Measurements from ENCODE around the gene SLC29A4. TPM values are rescaled to one million over a fixed set of nuclear protein-coding genes. Genes with fewer than 3 reads are reported as not detected.

SLC29A4 gene
- polyA plus RNA-seq, 1 of the 3 experiments (the other 2 are of a cell fraction), result 12.3 TPM

GRCh38 chr7:5276611-5277010, 6.1 kb upstream of the SLC29A4 start:
- H3K9ac ChIP-seq, result no peak overlapping the region
- no peaks in the 10 kb centered on the region for H3K79me2 ChIP-seq (ENCODE audit: insufficient read depth)
- H3K9me2 ChIP-seq, result no peaks in the 10 kb centered on the region
- peaks cover 7% of the 10 kb centered on the region; the same call in 1 of the 2 replicates for H3K27me3 ChIP-seq (ENCODE audit: insufficient read depth)
- POLR2A ChIA-PET, result interaction anchor here (0.7 to 1.0 kb wide), 3 partner anchors 8 to 114 kb away, joined by 3 to 4 read pairs (median 3); no protein-coding TSS in a partner anchor
- no peak overlapping the region for H3K4me2 ChIP-seq
- no peak overlapping the region for H3K4me3 ChIP-seq (ENCODE audit: low read depth in 2 of 2, low read length in 1 of 2)
- H3K27ac ChIP-seq (ENCODE audit: low read depth in 2 of 2, low read length in 1 of 2), result peak overlapping the region in 1 of 2 experiments; percentile 97; a peak in 2 of 4 replicates
- peak; percentile 86 for DNase-seq
- no peaks in the 10 kb centered on the region for H3K36me3 ChIP-seq (replicated peaks in 1 of 2; ENCODE audit: control insufficient read depth in 1 of 2, insufficient read depth in 2 of 2, low read length in 1 of 2)
- no peak overlapping the region for H2AFZ ChIP-seq (ENCODE audit: low read depth)
- CTCF ChIA-PET, result interaction anchor here (1.0 to 2.2 kb wide), 4 partner anchors 8 to 174 kb away, joined by 3 to 13 read pairs (median 6); no protein-coding TSS in a partner anchor
- H4K20me1 ChIP-seq (ENCODE audit: insufficient read depth), result no peaks in the 10 kb centered on the region
- no peaks in the 10 kb centered on the region for H3K9me3 ChIP-seq
- H3K4me1 ChIP-seq (ENCODE audit: control insufficient read depth in 1 of 2, insufficient read depth in 2 of 2, low read depth in 1 of 2, low read length in 1 of 2), result peaks cover 0 to 25% of the 10 kb centered on the region in 2 experiments; a peak in 1 of 4 replicates
- WGBS (ENCODE audit: low lambda C conversion rate), result 34% methylated on average over 15 of the region's 15 CpGs
- H3F3A ChIP-seq (replicated peaks; ENCODE audit: insufficient read depth), result peaks cover 22% of the 10 kb centered on the region
- TF ChIP-seq MEF2A (IDR thresholded peaks at IDR 0.05; ENCODE audit: borderline replicate concordance, low read depth) (no peak), EP300 (IDR thresholded peaks at IDR 0.05; ENCODE audit: borderline replicate concordance in 1 of 2, low read depth in 1 of 2, low read length in 1 of 2) (peak in 1 of 2 experiments; percentile 84; a peak in 2 of 4 replicates), RXRA (IDR thresholded peaks at IDR 0.05; ENCODE audit: borderline replicate concordance, low read depth) (no peak), SIN3A (IDR thresholded peaks at IDR 0.05; ENCODE audit: borderline replicate concordance, low read depth, low read length) (no peak), RFX5 (IDR thresholded peaks at IDR 0.05; ENCODE audit: low read length) (peak; percentile 32; the same call in 1 of the 2 replicates), NFIC (IDR thresholded peaks at IDR 0.05; ENCODE audit: borderline replicate concordance) (no peak), REST (IDR thresholded peaks at IDR 0.05; ENCODE audit: low read depth, low read length) (no peak), MAX (IDR thresholded peaks at IDR 0.05; ENCODE audit: low read depth) (no peak), FOXJ3 (CRISPR knock-in tag; IDR thresholded peaks at IDR 0.05) (0 out of 2 replicates have a peak, but pooled peaks have one; percentile 59), CHD2 (IDR thresholded peaks at IDR 0.05; ENCODE audit: low read length, partially characterized antibody) (peak; percentile 93), TAF1 (IDR thresholded peaks at IDR 0.05; ENCODE audit: borderline replicate concordance, low read depth, low read length) (no peak), GATA2 (CRISPR knock-in tag; IDR thresholded peaks at IDR 0.05) (peak; percentile 86), TEAD4 (IDR thresholded peaks at IDR 0.05; ENCODE audit: borderline replicate concordance, insufficient read depth) (no peak), POLR2AphosphoS5 (IDR thresholded peaks at IDR 0.05; ENCODE audit: low read depth, low read length) (no peak), TCF12 (IDR thresholded peaks at IDR 0.05) (no peak), RAD21 (IDR thresholded peaks at IDR 0.05; ENCODE audit: low read length) (peak; percentile 42), JUND (IDR thresholded peaks at IDR 0.05) (no peak), IRF3 (IDR thresholded peaks at IDR 0.05; ENCODE audit: low read depth, low read length) (no peak), CTCF (IDR thresholded peaks at IDR 0.05) (no peak), YY1 (IDR thresholded peaks at IDR 0.05; ENCODE audit: low read depth) (no peak), EZH2phosphoT487 (IDR thresholded peaks at IDR 0.05; ENCODE audit: borderline replicate concordance, low read depth) (no peak), ELF1 (IDR thresholded peaks at IDR 0.05) (no peak), USF2 (IDR thresholded peaks at IDR 0.05; ENCODE audit: borderline replicate concordance, low read depth, low read length) (no peak), PBX3 (IDR thresholded peaks at IDR 0.05) (no peak), FOXM1 (IDR thresholded peaks at IDR 0.05; ENCODE audit: low read depth) (no peak)
